ENCODE data around the gene IL36G.
"Not testable (repeated sequence)": the region's sequence is repeated elsewhere in the genome, so short reads cannot be mapped to it uniquely, and the experiment has no call there.

The IL36G gene

DNA sequence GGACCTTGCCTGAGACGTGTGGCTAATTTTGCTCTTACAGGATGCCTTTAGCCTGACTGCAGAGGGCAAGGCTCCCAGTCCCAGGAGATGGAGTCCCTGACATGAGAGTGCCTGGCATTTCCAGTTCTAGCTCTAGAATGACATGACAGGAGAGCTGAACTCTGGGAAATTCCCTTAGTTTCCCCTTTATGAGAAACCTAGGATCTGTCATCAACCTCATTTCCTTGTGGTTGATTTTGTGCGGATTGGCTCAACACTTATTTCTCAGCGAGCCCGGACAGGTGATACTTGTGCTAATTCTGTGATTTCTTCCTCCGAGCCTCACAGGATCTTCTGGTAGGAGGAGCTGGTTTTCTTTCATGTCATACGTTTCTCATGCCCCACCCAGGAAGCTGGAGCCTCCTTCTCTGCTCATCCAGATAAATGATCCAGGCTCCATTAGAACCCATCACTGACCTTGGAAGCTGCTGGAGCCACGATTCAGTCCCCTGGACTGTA is at the start of gene IL36G:
Gene IL36G (plus strand): TSS at position 448 of the 498 bp plus-strand sequence. CDS start 633 bp downstream, outside the sequence.
- DNase-seq (ENCODE audit: low read depth) = no peak

DNA sequence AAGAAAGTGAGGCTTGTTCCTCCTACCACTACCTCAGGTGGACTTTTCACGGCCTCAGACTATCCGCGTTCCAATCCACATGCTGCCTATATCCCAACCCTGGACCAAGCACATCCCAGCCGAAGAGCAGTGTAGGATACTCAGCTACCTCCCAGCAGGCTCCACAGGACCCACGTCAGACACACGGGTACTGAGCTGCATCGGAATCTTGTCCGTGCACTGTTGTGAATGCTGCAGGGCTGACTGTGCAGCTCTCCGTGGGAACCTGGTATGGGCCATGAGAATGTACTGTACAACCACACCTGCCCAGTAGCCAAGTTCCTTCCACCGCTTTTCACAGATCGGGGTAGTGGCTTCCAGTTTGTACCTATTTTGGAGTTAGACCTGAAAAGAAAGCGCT is 44.5 kb upstream of the IL36G start:
- DNase-seq (ENCODE audit: low read depth) = no peak

DNA sequence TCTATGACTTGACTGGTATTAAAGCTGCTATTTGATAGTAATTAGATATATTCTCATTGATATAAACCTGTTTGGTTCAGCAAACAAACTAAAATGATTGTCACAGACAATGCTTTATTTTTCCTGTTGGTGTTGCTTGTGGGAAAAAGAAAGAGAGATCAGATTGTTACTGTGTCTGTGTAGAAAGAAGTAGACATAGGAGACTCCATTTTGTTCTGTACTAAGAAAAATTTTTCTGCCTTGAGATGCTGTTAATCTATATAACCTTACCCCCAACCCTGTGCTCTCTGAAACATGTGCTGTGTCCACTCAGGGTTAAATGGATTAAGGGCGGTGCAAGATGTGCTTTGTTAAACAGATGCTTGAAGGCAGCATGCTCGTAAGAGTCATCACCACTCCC is 43.7 kb upstream of the IL36G start:
- not testable (repeated sequence) for DNase-seq (ENCODE audit: low read depth)

DNA sequence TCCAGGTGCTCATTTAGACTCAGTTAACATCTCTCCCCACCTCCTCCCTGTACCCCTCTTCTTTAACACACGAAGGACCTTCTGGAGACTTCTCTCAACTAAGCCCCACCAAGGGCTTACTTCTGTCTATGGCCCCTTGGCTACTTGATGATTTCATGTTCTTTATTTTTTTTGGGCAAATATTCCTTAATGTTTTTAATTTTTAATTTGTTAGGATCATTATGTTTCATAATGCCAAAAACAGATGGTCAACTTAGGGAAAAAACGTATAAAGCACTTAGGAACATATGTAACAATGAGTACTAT is 40.9 kb upstream of the IL36G start:
- DNase-seq (ENCODE audit: low read depth) = no peak

GRCh38 chr2:112938904-112939303 is 38.9 kb upstream of the IL36G start:
- DNase-seq (ENCODE audit: low read depth) = peak; percentile 44

- no peak for DNase-seq (ENCODE audit: low read depth)
These were observed 38.4 kb upstream of the IL36G start for GRCh38 chr2:112939425-112939824.

GRCh38 chr2:112940859-112941625 is 36.8 kb upstream of the IL36G start:
- DNase-seq (ENCODE audit: low read depth) = no peak

GRCh38 chr2:112941753-112942653 is 35.8 kb upstream of the IL36G start:
- peak; percentile 65 for DNase-seq (ENCODE audit: low read depth)

DNA sequence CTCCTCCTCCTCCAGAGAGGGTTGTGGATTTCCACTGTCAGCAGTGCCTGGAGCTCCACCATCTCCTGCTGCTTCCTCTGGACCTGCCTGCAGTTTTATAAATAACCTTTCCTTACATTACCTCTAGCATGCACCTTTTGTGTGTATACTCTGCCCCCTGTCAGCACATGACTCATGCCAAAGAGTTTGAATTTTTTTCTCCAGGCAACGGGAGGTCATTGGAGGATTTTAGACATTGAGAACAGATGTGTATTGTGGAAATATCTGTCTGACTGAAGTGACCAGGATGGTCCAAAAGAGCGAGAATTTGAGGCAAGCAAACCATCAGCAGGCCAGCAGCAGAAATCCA is 35.2 kb upstream of the IL36G start:
- no peak for DNase-seq (ENCODE audit: low read depth)

GRCh38 chr2:112944971-112945370 is 32.8 kb upstream of the IL36G start:
- no peak for DNase-seq (ENCODE audit: low read depth)

DNA sequence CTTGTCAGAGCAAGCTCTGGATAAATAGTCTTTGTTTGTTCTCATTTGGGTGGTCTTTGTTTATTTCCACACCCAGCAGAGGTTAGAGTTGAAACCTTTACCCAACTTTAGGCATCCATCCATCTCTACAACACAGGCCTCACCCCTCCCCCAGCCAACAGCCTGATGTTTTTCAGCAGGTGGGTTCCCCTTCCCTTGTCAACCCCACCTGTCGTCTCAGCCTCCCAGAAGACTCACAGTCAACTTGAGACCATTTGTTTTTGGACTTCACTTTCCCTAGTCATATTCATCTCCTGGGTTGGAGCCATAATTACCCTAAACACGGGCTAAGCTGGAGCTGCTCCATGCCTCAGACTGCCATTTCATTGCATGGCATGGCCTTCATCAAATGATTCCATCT is 31.7 kb upstream of the IL36G start:
- no peak for DNase-seq (ENCODE audit: low read depth)

- no peak for DNase-seq (ENCODE audit: low read depth)
These were observed 30.4 kb upstream of the IL36G start for GRCh38 chr2:112947374-112947773.

DNA sequence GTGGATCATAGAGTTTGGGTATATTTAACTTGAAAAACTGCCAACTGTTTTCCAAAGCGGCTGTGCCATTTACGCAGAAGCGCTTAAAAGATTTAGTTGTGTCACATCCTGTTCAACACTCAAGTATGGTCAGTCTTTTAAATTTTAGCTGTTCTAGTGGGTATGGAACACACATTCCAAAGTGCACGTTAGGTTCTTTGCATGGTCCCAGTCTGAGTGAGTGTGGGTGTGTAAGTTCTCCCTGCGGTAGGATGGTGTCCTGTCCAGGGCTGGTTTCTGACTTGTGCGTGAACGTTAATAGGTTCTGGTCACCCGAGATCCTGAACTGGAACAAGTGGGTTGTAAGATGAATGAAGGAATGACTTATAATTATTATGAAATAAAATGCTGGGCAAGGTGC is 28.4 kb upstream of the IL36G start:
- no peak for DNase-seq (ENCODE audit: low read depth)

GRCh38 chr2:112954364-112954763 is 23.4 kb upstream of the IL36G start:
- no peak for DNase-seq (ENCODE audit: low read depth)

GRCh38 chr2:112957511-112957910 is 20.3 kb upstream of the IL36G start:
- DNase-seq (ENCODE audit: low read depth) = no peak

GRCh38 chr2:112958428-112959108 is 19.2 kb upstream of the IL36G start:
- peak; percentile 44 for DNase-seq (ENCODE audit: low read depth)

GRCh38 chr2:112959109-112959812 is 18.5 kb upstream of the IL36G start:
- no peak for DNase-seq (ENCODE audit: low read depth)

DNA sequence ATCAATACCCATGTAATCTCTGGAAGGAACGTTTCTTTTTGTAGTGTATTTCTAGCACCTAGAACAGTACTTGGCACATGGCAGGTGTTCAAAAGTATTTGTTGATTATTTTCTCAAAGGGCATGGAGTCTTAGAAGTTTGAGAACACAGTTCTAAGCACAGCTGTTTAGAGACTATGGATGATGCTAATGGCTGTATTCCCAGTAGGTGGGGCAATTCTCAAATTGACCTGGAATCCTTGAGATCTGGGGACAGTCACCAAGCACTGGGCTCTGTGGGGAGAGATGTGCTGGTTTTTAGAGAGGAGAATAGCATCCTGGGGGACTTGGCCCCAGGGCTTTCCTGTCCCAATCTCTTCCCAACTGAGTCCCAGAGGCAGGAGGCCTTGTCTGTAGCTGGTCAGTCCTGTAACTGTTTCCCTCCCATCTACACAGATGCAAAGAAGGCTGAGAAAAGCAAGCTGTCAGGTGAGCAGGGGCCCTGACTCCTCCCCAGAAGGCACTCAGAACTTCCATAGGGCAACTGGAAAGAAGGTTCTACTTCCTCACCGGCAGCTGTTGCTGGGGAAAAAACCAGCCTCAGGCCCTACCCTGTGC is 17.5 kb upstream of the IL36G start:
- DNase-seq (ENCODE audit: low read depth) = no peak

GRCh38 chr2:112962308-112963175 is 15.3 kb upstream of the IL36G start:
- no peak for DNase-seq (ENCODE audit: low read depth)

- DNase-seq (ENCODE audit: low read depth) = no peak
These were observed 10.8 kb upstream of the IL36G start for GRCh38 chr2:112967023-112967422.
